SU-DHL-6 (cell line): ENCODE results near the gene OR8D1.

Source experiments
- H2AFZ ChIP-seq: fragments of 200-600 bp; sonication (generic); 2 replicates; pipeline ENCODE4 v1.6.1; 2014; ENCODE audit warnings: low read depth, mild to moderate bottlenecking, moderate library complexity, mixed read lengths, antibody characterized with exemption, low read length; ENCODE audit not compliant: severe bottlenecking
- H3F3A ChIP-seq: fragments of 200-600 bp; shearing (Covaris generic); 2 replicates; pipeline ENCODE4 v1.6.0; 2016; ENCODE audit warnings: antibody characterized with exemption, mild to moderate bottlenecking; ENCODE audit not compliant: insufficient read depth
- H3K27ac ChIP-seq: fragments of 200-600 bp; sonication (generic); 2 replicates; pipeline ENCODE4 v1.5.1; 2016; ENCODE audit warnings: low read depth, mild to moderate bottlenecking, low read length, moderate library complexity, mixed read lengths
- H3K27me3 ChIP-seq: fragments of 200-600 bp; sonication (generic), shearing (Covaris generic); 2 replicates; pipeline ENCODE4 v1.6.0; 2014; ENCODE audit warnings: mild to moderate bottlenecking, low read length
- H3K36me3 ChIP-seq: fragments of 200-600 bp; sonication (generic); 2 replicates; pipeline ENCODE4 v1.6.1; 2014; ENCODE audit warnings: mild to moderate bottlenecking, low read length, mixed read lengths
- H3K4me2 ChIP-seq: fragments of 300-600, 200-600 bp; shearing (Covaris generic), sonication (generic); 2 replicates; pipeline ENCODE4 v1.6.0; 2014; ENCODE audit warnings: low read length, low read depth, mild to moderate bottlenecking; ENCODE audit not compliant: poor library complexity, severe bottlenecking
- H3K4me3 ChIP-seq: fragments of 200-600 bp; sonication (generic); 2 replicates; pipeline ENCODE4 v1.5.1; 2014; ENCODE audit warnings: antibody characterized with exemption, low read length, mild to moderate bottlenecking, mixed read lengths; ENCODE audit not compliant: insufficient read depth, poor library complexity, severe bottlenecking
- H3K79me2 ChIP-seq: fragments of 200-600 bp; sonication (generic); 2 replicates; pipeline ENCODE4 v1.6.1; 2014; ENCODE audit warnings: mild to moderate bottlenecking, low read length, moderate library complexity; ENCODE audit not compliant: insufficient read depth
- H3K9ac ChIP-seq: fragments of 200-600 bp; sonication (generic); 2 replicates; pipeline ENCODE4 v1.7.0; 2014; ENCODE audit warnings: mild to moderate bottlenecking, low read length
- H3K9me2 ChIP-seq: fragments of 200-600 bp; sonication (generic); replicated peaks from 2 replicates; pipeline ENCODE4 v1.6.1; 2014; ENCODE audit warnings: low read length; ENCODE audit not compliant: insufficient read depth
- H3K9me3 ChIP-seq: fragments of 200-600 bp; sonication (generic); 2 replicates; pipeline ENCODE4 v1.6.1; 2014; ENCODE audit warnings: low read length, mixed read lengths; ENCODE audit not compliant: insufficient read depth
- H4K20me1 ChIP-seq: fragments of 200-600 bp; sonication (generic); 2 replicates; pipeline ENCODE4 v1.6.1; 2014; ENCODE audit warnings: low read depth, mild to moderate bottlenecking, antibody characterized with exemption, low read length, moderate library complexity, mixed read lengths
- EZH2phosphoT487 ChIP-seq: fragments of 200-600 bp; sonication (generic), shearing (Covaris generic); conservative IDR thresholded peaks from 2 replicates; pipeline ENCODE4 v1.6.1; 2018; ENCODE audit warnings: mild to moderate bottlenecking, antibody characterized with exemption, low read length, moderate library complexity, mixed read lengths
- TF ChIP-seq, protein P1 (sequence below): fragments of 200-600 bp; sonication (generic); IDR thresholded peaks from one replicate; pipeline ENCODE4 v1.5.1; 2017; ENCODE audit warnings: antibody characterized with exemption, mild to moderate bottlenecking, low read length, moderate library complexity; ENCODE audit not compliant: insufficient read depth, poor library complexity, severe bottlenecking

The OR8D1 gene

DNA sequence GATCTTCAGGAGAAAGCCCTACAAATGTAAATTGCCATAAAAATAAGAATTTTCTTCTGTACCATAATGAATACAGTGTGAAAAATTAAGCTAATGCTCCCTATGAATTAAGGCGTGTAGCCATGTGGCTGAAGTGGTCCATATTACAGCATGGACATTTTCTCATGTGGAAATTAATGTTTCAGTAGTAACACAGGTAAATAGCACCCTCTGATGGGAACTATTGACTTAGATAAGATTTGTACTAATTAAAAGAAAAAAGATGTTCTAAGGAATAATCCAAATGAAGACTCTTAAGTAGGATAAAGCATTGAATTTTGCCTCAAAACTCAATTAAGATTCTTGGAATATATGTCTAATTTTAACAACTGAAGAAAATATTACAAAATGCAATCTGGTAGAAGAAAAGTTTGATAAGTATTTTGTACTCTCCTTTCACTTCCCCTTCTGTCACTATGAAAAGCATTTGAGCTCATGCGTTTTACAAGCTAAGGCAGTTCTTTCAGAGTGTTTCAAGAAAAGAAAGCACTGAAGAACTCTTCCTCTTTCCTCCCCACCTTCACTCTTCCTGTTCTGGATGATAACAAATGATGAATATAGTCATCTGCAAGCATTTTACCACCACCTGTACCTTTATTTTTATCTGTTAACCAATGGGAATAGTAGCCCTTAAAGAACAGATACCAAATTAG lies 16.2 kb upstream of the OR8D1 start:
- Histone ChIP-seq H3K4me2 (no peak overlapping the region), H3K4me3 (no peak overlapping the region), H2AFZ (no peak overlapping the region), H3K27ac (no peak overlapping the region), H3K36me3 (no peaks in the 10 kb centered on the region), H3K27me3 (no peaks in the 10 kb centered on the region), H3K9ac (no peak overlapping the region), H3K9me3 (no peaks in the 10 kb centered on the region), H3K9me2 (no peaks in the 10 kb centered on the region), H3F3A (no peaks in the 10 kb centered on the region), H3K79me2 (no peaks in the 10 kb centered on the region), H4K20me1 (no peaks in the 10 kb centered on the region)
- TF ChIP-seq, protein P1, sequence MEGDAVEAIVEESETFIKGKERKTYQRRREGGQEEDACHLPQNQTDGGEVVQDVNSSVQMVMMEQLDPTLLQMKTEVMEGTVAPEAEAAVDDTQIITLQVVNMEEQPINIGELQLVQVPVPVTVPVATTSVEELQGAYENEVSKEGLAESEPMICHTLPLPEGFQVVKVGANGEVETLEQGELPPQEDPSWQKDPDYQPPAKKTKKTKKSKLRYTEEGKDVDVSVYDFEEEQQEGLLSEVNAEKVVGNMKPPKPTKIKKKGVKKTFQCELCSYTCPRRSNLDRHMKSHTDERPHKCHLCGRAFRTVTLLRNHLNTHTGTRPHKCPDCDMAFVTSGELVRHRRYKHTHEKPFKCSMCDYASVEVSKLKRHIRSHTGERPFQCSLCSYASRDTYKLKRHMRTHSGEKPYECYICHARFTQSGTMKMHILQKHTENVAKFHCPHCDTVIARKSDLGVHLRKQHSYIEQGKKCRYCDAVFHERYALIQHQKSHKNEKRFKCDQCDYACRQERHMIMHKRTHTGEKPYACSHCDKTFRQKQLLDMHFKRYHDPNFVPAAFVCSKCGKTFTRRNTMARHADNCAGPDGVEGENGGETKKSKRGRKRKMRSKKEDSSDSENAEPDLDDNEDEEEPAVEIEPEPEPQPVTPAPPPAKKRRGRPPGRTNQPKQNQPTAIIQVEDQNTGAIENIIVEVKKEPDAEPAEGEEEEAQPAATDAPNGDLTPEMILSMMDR: no peak
- no peak for TF ChIP-seq EZH2phosphoT487

DNA sequence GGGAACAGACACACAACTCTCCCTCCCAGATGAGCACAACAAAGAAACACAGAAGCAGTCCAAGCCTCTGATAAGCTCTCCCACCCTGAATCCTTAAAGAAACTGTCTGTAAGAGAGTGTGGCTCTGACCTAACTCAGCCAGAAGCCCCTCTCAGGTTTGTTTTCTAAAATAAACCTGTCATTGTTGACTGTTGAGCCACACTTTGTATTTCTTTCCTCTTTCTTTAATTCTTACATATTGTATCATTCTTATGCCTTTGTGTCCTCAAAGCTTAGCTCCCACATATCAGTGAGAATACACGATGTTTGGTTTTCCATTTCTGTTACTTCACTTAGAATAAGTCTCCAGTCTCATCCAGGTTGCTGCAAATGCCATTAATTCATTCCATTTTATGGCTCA lies 14.0 kb upstream of the OR8D1 start:
- H3K4me3 ChIP-seq: no peak overlapping the region
- H3K9me2 ChIP-seq: no peaks in the 10 kb centered on the region
- no peaks in the 10 kb centered on the region for H3F3A ChIP-seq
- no peak overlapping the region for H3K27ac ChIP-seq
- no peaks in the 10 kb centered on the region for H3K36me3 ChIP-seq
- no peak overlapping the region for H3K9ac ChIP-seq
- no peak overlapping the region for H2AFZ ChIP-seq
- H3K79me2 ChIP-seq: no peaks in the 10 kb centered on the region
- H4K20me1 ChIP-seq: no peaks in the 10 kb centered on the region
- no peaks in the 10 kb centered on the region for H3K9me3 ChIP-seq
- TF ChIP-seq, protein P1: no peak
- no peak for TF ChIP-seq EZH2phosphoT487
- H3K4me2 ChIP-seq: no peak overlapping the region
- H3K27me3 ChIP-seq: no peaks in the 10 kb centered on the region; the same call in 1 of the 2 replicates

DNA sequence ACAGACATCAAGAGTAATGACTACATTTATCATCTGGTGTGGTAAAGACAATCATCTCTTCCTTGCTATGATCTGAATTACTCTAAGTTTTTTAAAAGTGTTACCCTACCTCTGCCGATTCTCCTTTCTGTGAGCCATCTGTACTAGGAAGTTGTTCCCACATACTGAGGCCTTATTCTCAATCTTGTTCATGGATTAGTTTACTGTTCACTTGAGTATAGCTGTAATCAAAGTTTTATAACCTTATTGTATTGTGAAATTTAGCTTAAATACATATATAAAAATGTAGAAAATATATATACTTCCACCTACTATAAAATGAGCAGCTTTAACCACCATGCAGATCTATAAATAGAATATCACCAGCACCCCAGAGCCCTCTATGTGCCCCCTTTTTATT lies 8.6 kb upstream of the OR8D1 start:
- H3K36me3 ChIP-seq: no peaks in the 10 kb centered on the region
- no peaks in the 10 kb centered on the region for H3K9me2 ChIP-seq
- no peaks in the 10 kb centered on the region; the same call in 1 of the 2 replicates for H3K27me3 ChIP-seq
- H2AFZ ChIP-seq: no peak overlapping the region
- H3K4me3 ChIP-seq: no peak overlapping the region
- no peaks in the 10 kb centered on the region for H3F3A ChIP-seq
- H3K79me2 ChIP-seq: no peaks in the 10 kb centered on the region
- H4K20me1 ChIP-seq: no peaks in the 10 kb centered on the region
- no peak for TF ChIP-seq EZH2phosphoT487
- TF ChIP-seq, protein P1: no peak
- H3K27ac ChIP-seq: no peak overlapping the region
- H3K9me3 ChIP-seq: no peaks in the 10 kb centered on the region
- no peak overlapping the region for H3K9ac ChIP-seq
- H3K4me2 ChIP-seq: no peak overlapping the region
